NB4 (cell line): ENCODE measurements around the gene PDGFA.

Experiments
- MYC ChIP-seq: IDR thresholded peaks from 2 replicates; pipeline ENCODE4 v1.6.1; 2011; ENCODE audit warnings: low read depth, low read length
- POLR2A ChIP-seq: IDR thresholded peaks from 2 replicates; pipeline ENCODE4 v1.6.1; 2011; ENCODE audit warnings: mild to moderate bottlenecking; ENCODE audit not compliant: insufficient read length; ENCODE audit errors: extremely low read depth
- TF ChIP-seq, protein P1 (sequence below): IDR thresholded peaks from one replicate; pipeline ENCODE4 v1.5.1; 2012; ENCODE audit warnings: low read depth, low read length
- TF ChIP-seq, protein P2 (sequence below): IDR thresholded peaks from 2 replicates; pipeline ENCODE4 v1.6.1; 2011; ENCODE audit warnings: low read depth, low read length

DNA sequence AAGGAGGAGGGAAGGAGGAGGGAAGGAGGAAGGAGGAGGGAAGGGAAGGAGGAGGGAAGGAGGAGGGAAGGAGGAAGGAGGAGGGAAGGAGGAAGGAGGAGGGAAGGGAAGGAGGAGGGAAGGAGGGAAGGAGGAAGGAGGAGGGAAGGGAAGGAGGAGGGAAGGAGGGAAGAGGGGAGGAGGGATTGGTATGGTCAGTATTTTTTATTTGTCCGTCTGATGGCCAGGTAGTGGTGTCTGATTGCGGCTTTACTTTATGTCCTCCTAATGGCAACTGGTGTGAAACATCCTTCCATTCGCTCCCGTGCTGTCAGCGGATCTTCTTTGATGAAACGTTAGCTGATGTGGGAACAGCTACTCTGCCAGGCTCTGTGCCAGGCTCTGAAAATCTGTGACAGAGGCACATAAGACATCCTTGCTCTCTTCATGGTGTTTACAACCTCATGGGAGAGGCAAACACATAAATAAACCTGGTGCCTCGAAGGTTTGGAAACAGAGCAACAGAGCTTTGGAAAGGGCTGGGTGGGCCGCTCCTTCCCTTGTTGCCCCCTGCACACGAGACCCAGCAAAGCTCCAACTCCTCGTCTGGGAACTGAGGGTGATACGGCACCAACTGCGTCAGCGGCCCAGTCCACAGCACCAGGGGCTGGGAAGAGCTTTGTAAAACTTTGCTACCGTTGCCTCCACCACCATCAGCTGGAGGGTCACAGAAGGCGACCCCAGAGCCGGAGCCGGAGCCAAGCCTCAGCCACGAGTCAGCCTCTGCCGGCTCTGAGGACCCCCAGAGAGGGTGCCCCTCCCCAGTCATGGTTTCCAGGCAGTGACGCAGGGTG lies 40.3 kb downstream of the PDGFA start:
- TF ChIP-seq POLR2A (no peak), MYC (no peak)
- TF ChIP-seq, protein P1, sequence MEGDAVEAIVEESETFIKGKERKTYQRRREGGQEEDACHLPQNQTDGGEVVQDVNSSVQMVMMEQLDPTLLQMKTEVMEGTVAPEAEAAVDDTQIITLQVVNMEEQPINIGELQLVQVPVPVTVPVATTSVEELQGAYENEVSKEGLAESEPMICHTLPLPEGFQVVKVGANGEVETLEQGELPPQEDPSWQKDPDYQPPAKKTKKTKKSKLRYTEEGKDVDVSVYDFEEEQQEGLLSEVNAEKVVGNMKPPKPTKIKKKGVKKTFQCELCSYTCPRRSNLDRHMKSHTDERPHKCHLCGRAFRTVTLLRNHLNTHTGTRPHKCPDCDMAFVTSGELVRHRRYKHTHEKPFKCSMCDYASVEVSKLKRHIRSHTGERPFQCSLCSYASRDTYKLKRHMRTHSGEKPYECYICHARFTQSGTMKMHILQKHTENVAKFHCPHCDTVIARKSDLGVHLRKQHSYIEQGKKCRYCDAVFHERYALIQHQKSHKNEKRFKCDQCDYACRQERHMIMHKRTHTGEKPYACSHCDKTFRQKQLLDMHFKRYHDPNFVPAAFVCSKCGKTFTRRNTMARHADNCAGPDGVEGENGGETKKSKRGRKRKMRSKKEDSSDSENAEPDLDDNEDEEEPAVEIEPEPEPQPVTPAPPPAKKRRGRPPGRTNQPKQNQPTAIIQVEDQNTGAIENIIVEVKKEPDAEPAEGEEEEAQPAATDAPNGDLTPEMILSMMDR = no peak
- TF ChIP-seq, protein P2, sequence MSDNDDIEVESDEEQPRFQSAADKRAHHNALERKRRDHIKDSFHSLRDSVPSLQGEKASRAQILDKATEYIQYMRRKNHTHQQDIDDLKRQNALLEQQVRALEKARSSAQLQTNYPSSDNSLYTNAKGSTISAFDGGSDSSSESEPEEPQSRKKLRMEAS = no peak
